Tibial nerve (tissue), 4 donors: ENCODE measurements around the gene OR7G1. TPM values are rescaled to one million over a fixed set of nuclear protein-coding genes. Genes with fewer than 3 reads are reported as not detected.
"Not testable (repeated sequence)": the region's sequence is repeated elsewhere in the genome, so short reads cannot be mapped to it uniquely, and the experiment has no call there.

Source experiments
- DNase-seq, 2 donors: peaks; one replicate each; pipeline ENCODE4 v3.0.0-alpha.2; 2019; ENCODE audit warnings: low spot score in 2 of 2
- H3K27ac ChIP-seq, 4 donors: fragments of 200-600 bp; sonication (generic) in 3 of 4; one replicate each; pipeline ENCODE4 v1.5.1; 2017 to 2019; ENCODE audit warnings: mild to moderate bottlenecking in 1 of 4
- H3K27me3 ChIP-seq, 2 donors: fragments of 200-600 bp; sonication (generic) in 1 of 2; one replicate each; pipeline versions ENCODE4 v1.5.1 to v1.6.0; 2017 to 2019
- H3K36me3 ChIP-seq, 3 donors: fragments of 200-600 bp; sonication (generic); one replicate each; pipeline ENCODE4 v1.5.1; 2018 to 2019
- H3K4me1 ChIP-seq, 4 donors: fragments of 200-600 bp; sonication (generic) in 3 of 4; one replicate each; pipeline ENCODE4 v1.5.1; 2017 to 2019
- H3K4me3 ChIP-seq, 4 donors: fragments of 200-600 bp; sonication (generic) in 3 of 4; one replicate each; pipeline ENCODE4 v1.5.1; 2017 to 2019; ENCODE audit warnings: mild to moderate bottlenecking in 1 of 4, moderate library complexity in 1 of 4
- H3K9me3 ChIP-seq, 4 donors: fragments of 200-600 bp; sonication (generic) in 3 of 4; one replicate each; pipeline ENCODE4 v1.5.1; 2017 to 2019
- CTCF ChIP-seq, 5 experiments: fragments of 200-600 bp in 3 of 5; fragments of 450-650 bp in 2 of 5; sonication (generic) in 3 of 5; IDR thresholded peaks; one replicate each; pipeline ENCODE4 v1.5.1; 2016 to 2019; ENCODE audit warnings: antibody characterized with exemption in 5 of 5, mild to moderate bottlenecking in 3 of 5, moderate library complexity in 2 of 5
- EP300 ChIP-seq, 2 donors: sonication (generic); formaldehyde crosslinking; IDR thresholded peaks; one replicate each; pipeline ENCODE4 v1.6.1; 2017; ENCODE audit warnings: antibody characterized with exemption in 2 of 2, mild to moderate bottlenecking in 1 of 2
- POLR2A ChIP-seq, 2 donors: fragments of 450-650 bp; IDR thresholded peaks; one replicate each; pipeline ENCODE4 v1.6.1; 2017; ENCODE audit warnings: antibody characterized with exemption in 2 of 2, mild to moderate bottlenecking in 2 of 2, moderate library complexity in 2 of 2
- WGBS, 2 donors: methylation state at CpG; one replicate each; pipeline ENCODE4 v1.1.5; 2018; 5-methylcytosine and 5-hydroxymethylcytosine counted together
- small RNA-seq: library from RNA; depleted of rRNA; stranded (forward); fragments of <200 nt; gene quantifications from one replicate; pipeline ENCODE3, GENCODE V24; 2016
- total RNA-seq, 4 donors: library from RNA; depleted of rRNA; stranded (reverse); fragments of >200 nt; gene quantifications; one replicate each; pipeline ENCODE4 v1.1.0, GENCODE V29; 2016

The OR7G1 gene
- total RNA-seq, 4 donors from 2014 or later, result not detected

GRCh38 chr19:9073806-9074205 lies 41.8 kb downstream of the OR7G1 start:
- no peaks in the 10 kb centered on the region for H3K9me3 ChIP-seq
- no peak for DNase-seq
- 42 to 56% methylated on average over 6 of the region's 6 CpGs for WGBS, 2 donors
- H3K27ac ChIP-seq, result no peak overlapping the region
- no peaks in the 10 kb centered on the region for H3K27me3 ChIP-seq
- H3K36me3 ChIP-seq, result no peaks in the 10 kb centered on the region
- H3K4me3 ChIP-seq, result no peak overlapping the region
- peaks cover 0 to 7% (median 0%) of the 10 kb centered on the region in 4 donors for H3K4me1 ChIP-seq
- no peak for TF ChIP-seq EP300 (IDR thresholded peaks at IDR 0.05)
- TF ChIP-seq CTCF (IDR thresholded peaks at IDR 0.05), result no peak
- TF ChIP-seq POLR2A (IDR thresholded peaks at IDR 0.05), result no peak

GRCh38 chr19:9071720-9072119 lies 43.8 kb downstream of the OR7G1 start:
- H3K4me1 ChIP-seq, H3K36me3 ChIP-seq, H3K27ac ChIP-seq, H3K27me3 ChIP-seq, H3K9me3 ChIP-seq, H3K4me3 ChIP-seq, DNase-seq: not testable (repeated sequence)
- WGBS, 2 donors, result 88 to 93% methylated on average over 6 of the region's 6 CpGs

GRCh38 chr19:9070066-9070465 lies 45.5 kb downstream of the OR7G1 start:
- H3K27me3 ChIP-seq, result no peaks in the 10 kb centered on the region
- no peak overlapping the region for H3K27ac ChIP-seq
- no peaks in the 10 kb centered on the region for H3K9me3 ChIP-seq
- no peaks in the 10 kb centered on the region for H3K36me3 ChIP-seq
- peaks cover 0 to 2% (median 0%) of the 10 kb centered on the region in 4 donors for H3K4me1 ChIP-seq
- TF ChIP-seq CTCF (IDR thresholded peaks at IDR 0.05) (no peak), EP300 (IDR thresholded peaks at IDR 0.05) (no peak), POLR2A (IDR thresholded peaks at IDR 0.05) (no peak)
- WGBS, 2 donors, result 28 to 33% methylated on average over 5 of the region's 5 CpGs
- no peak overlapping the region for H3K4me3 ChIP-seq
- no peak for DNase-seq

- Histone ChIP-seq H3K27ac (no peak overlapping the region), H3K4me1 (no peaks in the 10 kb centered on the region), H3K9me3 (no peaks in the 10 kb centered on the region), H3K36me3 (no peaks in the 10 kb centered on the region), H3K27me3 (no peaks in the 10 kb centered on the region), H3K4me3 (no peak overlapping the region)
- TF ChIP-seq EP300 (IDR thresholded peaks at IDR 0.05), result no peak
- TF ChIP-seq POLR2A (IDR thresholded peaks at IDR 0.05), result no peak
- no peak for TF ChIP-seq CTCF (IDR thresholded peaks at IDR 0.05)
- WGBS, 2 donors, result 67 to 71% methylated on average over 9 to 12 of the region's 12 CpGs
- DNase-seq, result no peak
These were observed 50.0 kb downstream of the OR7G1 start for GRCh38 chr19:9065457-9066014.

Small RNA genes lying within 50 kb of the gene (small RNA-seq; reads per million reads assigned to genes)
- gene OR1M4P, result not detected

Other genes starting within 250 kb of the OR7G1 start
- under 1 TPM in 3 of 4 donors, not detected in 1; under 0.01 to 0.21 (median under 0.01) TPM for gene MUC16, start 105.4 kb downstream of the OR7G1 start, total RNA-seq
- gene OR1M1, start 28.7 kb downstream of the OR7G1 start, total RNA-seq, result under 1 TPM in 1 of 4 donors, not detected in 3; 0.22 TPM
- gene OR7G2, start 8.3 kb downstream of the OR7G1 start, total RNA-seq, result not detected
- not detected for gene OR7G3, start 11.2 kb upstream of the OR7G1 start, total RNA-seq
- gene ZNF317, start 24.6 kb upstream of the OR7G1 start, total RNA-seq, result 10 to 100 TPM; 15.5 to 20.5 (median 17.8) TPM
- gene OR7D2, start 63.2 kb upstream of the OR7G1 start, total RNA-seq, result under 1 TPM in 1 of 4 donors, not detected in 3; 0.44 TPM
- not detected for gene OR7D4, start 103.8 kb upstream of the OR7G1 start, total RNA-seq
- gene OR7E24, start 135.2 kb upstream of the OR7G1 start, total RNA-seq, result not detected
- 10 to 100 TPM; 15.0 to 26.7 (median 22.6) TPM for gene ZNF699, start 194.1 kb upstream of the OR7G1 start, total RNA-seq
- 10 to 100 TPM; 12.9 to 45.2 (median 20.2) TPM for gene ZNF559, start 208.4 kb upstream of the OR7G1 start, total RNA-seq
- 10 to 100 TPM in 1 of 4 donors, 1 to 10 TPM in 3; 1.4 to 12.9 (median 6.3) TPM for gene ZNF177, start 247.2 kb upstream of the OR7G1 start, total RNA-seq